A673 (cell line): ENCODE data around the gene GNG12.

ENCODE experiments used
- CTCF ChIP-seq: fragments of 300-800, 200-600 bp; sonication (generic); conservative IDR thresholded peaks from 2 replicates; pipeline ENCODE4 v1.5.1; 2017; ENCODE audit warnings: low read depth, mild to moderate bottlenecking, antibody characterized with exemption, low read length, moderate library complexity, mixed read lengths
- EZH2 ChIP-seq: fragments of 200-600 bp; sonication (generic); IDR thresholded peaks from 2 replicates; pipeline ENCODE4 v1.6.1; 2017; ENCODE audit warnings: borderline replicate concordance, low read depth, mild to moderate bottlenecking, mixed read lengths, antibody characterized with exemption, low read length; ENCODE audit not compliant: poor library complexity, severe bottlenecking

- TF ChIP-seq CTCF, result no peak
- no peak for TF ChIP-seq EZH2
These were observed 41.6 kb downstream of the GNG12 start for GRCh38 chr1:67791686-67792085.
